Muscle of back (tissue), 11 donors: ENCODE results near the gene IDI2. TPM values are rescaled to one million over a fixed set of nuclear protein-coding genes. Genes with fewer than 3 reads are reported as not detected.
"Not testable (repeated sequence)": the region's sequence is repeated elsewhere in the genome, so short reads cannot be mapped to it uniquely, and the experiment has no call there.

Source experiments
- DNase-seq, 3 donors: peaks; one replicate each; pipeline versions ENCODE4 v3.0.0 to v3.0.0-alpha.2; 2013
- polyA plus RNA-seq, 10 donors: library from polyadenylated mRNA; unstranded; fragments of 120-200 nt; gene quantifications; one replicate each; pipeline ENCODE4 v1.2.1, GENCODE V29; 2013; ENCODE audit not compliant: insufficient read length in 10 of 10

Gene IDI2
- polyA plus RNA-seq, 10 donors, result 0.20 TPM; not detected in 9

GRCh38 chr10:1047937-1048336, 22.3 kb upstream of the IDI2 start:
- DNase-seq, result no peak

GRCh38 chr10:1045415-1045814, 19.8 kb upstream of the IDI2 start:
- DNase-seq, result no peak

GRCh38 chr10:1044964-1045363, 19.3 kb upstream of the IDI2 start:
- DNase-seq, result no peak

GRCh38 chr10:1044146-1044545, 18.5 kb upstream of the IDI2 start:
- DNase-seq, result no peak

- DNase-seq, result peak in 1 of 3 donors; percentile 39
Observed at GRCh38 chr10:1043532-1043995, 17.9 kb upstream of the IDI2 start.

- DNase-seq, result no peak
Observed at GRCh38 chr10:1041514-1041913, 15.9 kb upstream of the IDI2 start.

- DNase-seq, result no peak
Observed at GRCh38 chr10:1040133-1040532, 14.5 kb upstream of the IDI2 start.

GRCh38 chr10:1038769-1039168, 13.1 kb upstream of the IDI2 start:
- DNase-seq, result not testable (repeated sequence)

GRCh38 chr10:1037098-1037497, 11.4 kb upstream of the IDI2 start:
- DNase-seq, result no peak

GRCh38 chr10:1036341-1036791, 10.7 kb upstream of the IDI2 start:
- DNase-seq, result no peak

GRCh38 chr10:1035201-1035600, 9.5 kb upstream of the IDI2 start:
- DNase-seq, result peak in 1 of 3 donors; percentile 15

GRCh38 chr10:1034758-1035157, 9.1 kb upstream of the IDI2 start:
- peak in 1 of 3 donors; percentile 45 for DNase-seq

- DNase-seq, result no peak
Observed at GRCh38 chr10:1033601-1034000, 7.9 kb upstream of the IDI2 start.

- DNase-seq, result no peak
Observed at GRCh38 chr10:1029838-1030237, 4.2 kb upstream of the IDI2 start.

GRCh38 chr10:1026578-1026977, 919 bp upstream of the IDI2 start:
- no peak for DNase-seq

- no peak for DNase-seq
Observed at GRCh38 chr10:1024103-1024502, 1.6 kb downstream of the IDI2 start.

GRCh38 chr10:1022413-1022812, 3.2 kb downstream of the IDI2 start:
- no peak for DNase-seq

GRCh38 chr10:1020958-1021357, 4.7 kb downstream of the IDI2 start:
- DNase-seq, result no peak

- no peak for DNase-seq
Observed at GRCh38 chr10:1020460-1020859, 5.2 kb downstream of the IDI2 start.

GRCh38 chr10:1019362-1019761, 6.3 kb downstream of the IDI2 start:
- no peak for DNase-seq

- DNase-seq, result no peak
Observed at GRCh38 chr10:1015688-1016087, 10.0 kb downstream of the IDI2 start.

GRCh38 chr10:1011696-1012095, 14.0 kb downstream of the IDI2 start:
- no peak for DNase-seq

GRCh38 chr10:1010703-1011102, 15.0 kb downstream of the IDI2 start:
- DNase-seq, result no peak

GRCh38 chr10:1009947-1010346, 15.7 kb downstream of the IDI2 start:
- DNase-seq, result not testable (repeated sequence)

- no peak for DNase-seq
Observed at GRCh38 chr10:1009071-1009494, 16.6 kb downstream of the IDI2 start.
